Keratinocyte (primary cell): ENCODE data around the gene ACAD9. TPM values are rescaled to one million over a fixed set of nuclear protein-coding genes. Genes with fewer than 3 reads are reported as not detected.

Experiments used
- DNase-seq: peaks from one replicate; pipeline ENCODE4 v3.0.0-alpha.2; 2011; ENCODE audit warnings: low read depth, missing footprints, low spot score
- FAIRE-seq: peaks from 2 replicates; lab custom pipeline; 2011; peaks lifted over from hg19 to GRCh38; lab: Jason Lieb, UNC
- H2AFZ ChIP-seq: 2 replicates; pipeline ENCODE4 v1.6.0; 2012; ENCODE audit warnings: low read length, control low read depth, inconsistent platforms; ENCODE audit not compliant: control insufficient read depth
- H3K27ac ChIP-seq: 2 replicates; pipeline ENCODE4 v1.5.1; 2011; ENCODE audit warnings: low read length; ENCODE audit not compliant: control insufficient read depth, insufficient read depth
- H3K27me3 ChIP-seq: 3 replicates; pipeline ENCODE4 v1.6.0; 2011; ENCODE audit warnings: low read length; ENCODE audit not compliant: control insufficient read depth, insufficient read depth; ENCODE audit errors: extremely low read depth
- H3K36me3 ChIP-seq, 2 experiments: 2 replicates in 1 of 2; 3 replicates in 1 of 2; pipeline ENCODE4 v1.5.1; 2011; ENCODE audit warnings: low read length in 2 of 2, mild to moderate bottlenecking in 1 of 2; ENCODE audit not compliant: control insufficient read depth in 2 of 2, insufficient read depth in 2 of 2; ENCODE audit errors: extremely low read depth in 1 of 2
- H3K4me1 ChIP-seq: 3 replicates; pipeline ENCODE4 v1.5.1; 2011; ENCODE audit warnings: low read length; ENCODE audit not compliant: control insufficient read depth, insufficient read depth; ENCODE audit errors: extremely low read depth
- H3K4me2 ChIP-seq: 3 replicates; pipeline ENCODE4 v1.6.0; 2011; ENCODE audit warnings: low read depth, low read length; ENCODE audit not compliant: control insufficient read depth, insufficient read depth; ENCODE audit errors: extremely low read depth
- H3K4me3 ChIP-seq, 3 experiments: fragments of 200-600 bp in 1 of 3; sonication (generic) in 1 of 3; 2 replicates in 2 of 3; 3 replicates in 1 of 3; pipeline ENCODE4 v1.5.1; 2011 to 2016; ENCODE audit warnings: low read length in 3 of 3, mild to moderate bottlenecking in 3 of 3, control low read depth in 2 of 3, inconsistent platforms in 1 of 3, low read depth in 1 of 3, mixed read lengths in 1 of 3, mixed run types in 1 of 3, moderate library complexity in 1 of 3; ENCODE audit not compliant: control insufficient read depth in 2 of 3, insufficient read depth in 2 of 3; ENCODE audit errors: extremely low read depth in 1 of 3
- H3K79me2 ChIP-seq: 2 replicates; pipeline ENCODE4 v1.6.0; 2012; ENCODE audit warnings: low read length; ENCODE audit not compliant: control insufficient read depth, insufficient read depth
- H3K9ac ChIP-seq: 3 replicates; pipeline ENCODE4 v1.6.0; 2011; ENCODE audit warnings: low read length; ENCODE audit not compliant: control insufficient read depth, insufficient read depth; ENCODE audit errors: extremely low read depth
- H3K9me1 ChIP-seq: 3 replicates; pipeline ENCODE4 v1.6.0; 2011; ENCODE audit warnings: low read length; ENCODE audit not compliant: control insufficient read depth, insufficient read depth; ENCODE audit errors: extremely low read depth
- H3K9me3 ChIP-seq: 2 replicates; pipeline ENCODE4 v1.5.1; 2012; ENCODE audit warnings: low read depth, low read length; ENCODE audit not compliant: control insufficient read depth
- H4K20me1 ChIP-seq: 3 replicates; pipeline ENCODE4 v1.6.0; 2011; ENCODE audit warnings: low read length; ENCODE audit not compliant: control insufficient read depth, insufficient read depth; ENCODE audit errors: extremely low read depth
- CTCF ChIP-seq, 3 experiments: IDR thresholded peaks in 1 of 3; conservative IDR thresholded peaks in 1 of 3; optimal IDR thresholded peaks in 1 of 3; 2 replicates in 2 of 3; 3 replicates in 1 of 3; pipeline versions ENCODE3 to v1.5.1; 2011; ENCODE audit warnings: low read length in 3 of 3, mild to moderate bottlenecking in 3 of 3, moderate library complexity in 2 of 3, control low read depth in 1 of 3, inconsistent platforms in 1 of 3; ENCODE audit not compliant: insufficient read depth in 2 of 3; ENCODE audit errors: extremely low read depth in 1 of 3
- EZH2 ChIP-seq: IDR thresholded peaks from one replicate; pipeline ENCODE4 v1.6.1; 2012; ENCODE audit warnings: inconsistent platforms, mild to moderate bottlenecking, low read length, moderate library complexity
- dilution Hi-C: fragments of 300-500 bp; cut with MboI; formaldehyde crosslinking; loops from one replicate; pipeline ENCODE4 v1.7.0; 2020; ENCODE audit warnings: low sequenced_read_pairs; ENCODE audit not compliant: extremely low pct_ligation_motif_present
- polyA plus RNA-seq, 5 experiments: library from polyadenylated mRNA; depleted of rRNA in 3 of 5; stranded (reverse) in 3 of 5; stranded (forward) in 1 of 5; unstranded in 1 of 5; fragments of >200 nt; gene quantifications; 1 replicate in 1 of 5; 2 replicates in 3 of 5; 3 replicates in 1 of 5; pipeline versions ENCODE4 v1.2.1 to v1.2.3, GENCODE V29; 2011 to 2012; ENCODE audit warnings: missing spikeins in 2 of 5, low read depth in 1 of 5, low replicate concordance in 1 of 5

ACAD9 gene
- polyA plus RNA-seq, 1 donor (not counting 4 experiments of a cell fraction or from before 2014, with no cell fraction given): 36.6 TPM

- TF ChIP-seq EZH2: no peak
- TF ChIP-seq CTCF (optimal IDR thresholded peaks at IDR 0.05 in 1 of 3, IDR thresholded peaks at IDR 0.05 in 1 of 3, conservative IDR thresholded peaks at IDR 0.05 in 1 of 3; ENCODE audit: extremely low read depth in 1 of 3, insufficient read depth in 2 of 3, low read length in 3 of 3): no peak
- Histone ChIP-seq H2AFZ (no peak overlapping the region), H3K9me3 (peaks cover 2% of the 10 kb centered on the region), H3K27ac (no peak overlapping the region), H4K20me1 (no peaks in the 10 kb centered on the region), H3K27me3 (no peaks in the 10 kb centered on the region), H3K4me1 (peaks cover 6% of the 10 kb centered on the region), H3K36me3 (no peaks in the 10 kb centered on the region), H3K79me2 (no peaks in the 10 kb centered on the region), H3K4me2 (no peak overlapping the region), H3K9ac (no peak overlapping the region), H3K4me3 (no peak overlapping the region), H3K9me1 (no peaks in the 10 kb centered on the region)
- dilution Hi-C loops: no loop called here
- FAIRE-seq (no peak), DNase-seq (no peak)
These were observed 29.4 kb upstream of the ACAD9 start for GRCh38 chr3:128849911-128850455.

GRCh38 chr3:128850544-128850943, 28.9 kb upstream of the ACAD9 start:
- no peak overlapping the region for H3K4me3 ChIP-seq
- H3K79me2 ChIP-seq: no peaks in the 10 kb centered on the region
- DNase-seq: no peak
- no peaks in the 10 kb centered on the region for H3K36me3 ChIP-seq
- H2AFZ ChIP-seq: no peak overlapping the region
- H3K9ac ChIP-seq: no peak overlapping the region
- no peak overlapping the region for H3K4me2 ChIP-seq
- no peak overlapping the region for H3K27ac ChIP-seq
- no peaks in the 10 kb centered on the region for H3K27me3 ChIP-seq
- no peak for TF ChIP-seq EZH2
- TF ChIP-seq CTCF (optimal IDR thresholded peaks at IDR 0.05 in 1 of 3, IDR thresholded peaks at IDR 0.05 in 1 of 3, conservative IDR thresholded peaks at IDR 0.05 in 1 of 3; ENCODE audit: extremely low read depth in 1 of 3, insufficient read depth in 2 of 3, low read length in 3 of 3): no peak
- H3K9me1 ChIP-seq: no peaks in the 10 kb centered on the region
- H3K4me1 ChIP-seq: peaks cover 1% of the 10 kb centered on the region
- dilution Hi-C loops: no loop called here
- peaks cover 2% of the 10 kb centered on the region for H3K9me3 ChIP-seq
- no peak for FAIRE-seq
- H4K20me1 ChIP-seq: no peaks in the 10 kb centered on the region
